ENCODE data around the gene ZNF580.

The ZNF580 gene

GRCh38 chr19:55656552-55656951 is 15.8 kb downstream of the ZNF580 start:
- H4K20me1 ChIP-seq (ENCODE audit: insufficient read depth, low read length, poor library complexity, severe bottlenecking) = peaks cover 61% of the 10 kb centered on the region
- TF ChIP-seq EZH2phosphoT487 (IDR thresholded peaks at IDR 0.05; ENCODE audit: borderline replicate concordance) (no peak), CTCF (conservative IDR thresholded peaks at IDR 0.05; ENCODE audit: low read length) (no peak)

GRCh38 chr19:55656988-55657747 is 16.4 kb downstream of the ZNF580 start:
- Histone ChIP-seq H3K4me2 (ENCODE audit: low read depth, low read length, poor library complexity, severe bottlenecking) (peak overlapping the region; percentile 94), H2AFZ (ENCODE audit: low read length) (no peak overlapping the region), H3K9ac (ENCODE audit: low read depth, low read length, poor library complexity, severe bottlenecking) (peak overlapping the region; percentile 95), H3K9me2 (replicated peaks; ENCODE audit: low read depth, low read length) (no peaks in the 10 kb centered on the region), H3K4me3 (ENCODE audit: low read length, poor library complexity, severe bottlenecking) (peak overlapping the region; percentile 82), H3K36me3 (ENCODE audit: insufficient read depth, low read length) (peaks cover 31% of the 10 kb centered on the region), H3K4me1 (ENCODE audit: insufficient read depth, low read length, poor library complexity, severe bottlenecking) (peaks cover 33% of the 10 kb centered on the region), H4K20me1 (ENCODE audit: insufficient read depth, low read length, poor library complexity, severe bottlenecking) (peaks cover 67% of the 10 kb centered on the region), H3K79me2 (ENCODE audit: insufficient read depth, low read length) (peaks cover 72% of the 10 kb centered on the region), H3K27me3 (ENCODE audit: insufficient read depth, low read length, poor library complexity, severe bottlenecking) (peaks cover 4% of the 10 kb centered on the region), H3F3A (ENCODE audit: low read depth) (no peaks in the 10 kb centered on the region), H3K9me3 (ENCODE audit: insufficient read depth, low read depth, low read length) (no peaks in the 10 kb centered on the region)
- TF ChIP-seq EZH2phosphoT487 (IDR thresholded peaks at IDR 0.05; ENCODE audit: borderline replicate concordance) (no peak), CTCF (conservative IDR thresholded peaks at IDR 0.05; ENCODE audit: low read length) (no peak)

More at GRCh38 chr19:55656552-55656951, 15.8 kb downstream of the ZNF580 start:
- Histone ChIP-seq H3K9ac (ENCODE audit: low read depth, low read length, poor library complexity, severe bottlenecking) (peak overlapping the region; percentile 95), H3K9me2 (replicated peaks; ENCODE audit: low read depth, low read length) (no peaks in the 10 kb centered on the region), H3K9me3 (ENCODE audit: insufficient read depth, low read depth, low read length) (no peaks in the 10 kb centered on the region), H3K4me1 (ENCODE audit: insufficient read depth, low read length, poor library complexity, severe bottlenecking) (peaks cover 33% of the 10 kb centered on the region), H3K79me2 (ENCODE audit: insufficient read depth, low read length) (peaks cover 66% of the 10 kb centered on the region), H3K4me2 (ENCODE audit: low read depth, low read length, poor library complexity, severe bottlenecking) (peak overlapping the region; percentile 94), H3K36me3 (ENCODE audit: insufficient read depth, low read length) (peaks cover 25% of the 10 kb centered on the region; the same call in 1 of the 2 replicates), H3K4me3 (ENCODE audit: low read length, poor library complexity, severe bottlenecking) (peak overlapping the region; percentile 82), H3F3A (ENCODE audit: low read depth) (no peaks in the 10 kb centered on the region), H2AFZ (ENCODE audit: low read length) (no peak overlapping the region), H3K27me3 (ENCODE audit: insufficient read depth, low read length, poor library complexity, severe bottlenecking) (peaks cover 4% of the 10 kb centered on the region)

GRCh38 chr19:55658846-55659459 is 18.2 kb downstream of the ZNF580 start:
- H3K4me2 ChIP-seq (ENCODE audit: low read depth, low read length, poor library complexity, severe bottlenecking) = peak overlapping the region; percentile 94
- H4K20me1 ChIP-seq (ENCODE audit: insufficient read depth, low read length, poor library complexity, severe bottlenecking) = peaks cover 85% of the 10 kb centered on the region
- H3K9me2 ChIP-seq (replicated peaks; ENCODE audit: low read depth, low read length) = no peaks in the 10 kb centered on the region
- H3K4me3 ChIP-seq (ENCODE audit: low read length, poor library complexity, severe bottlenecking) = peak overlapping the region; percentile 82
- TF ChIP-seq CTCF (conservative IDR thresholded peaks at IDR 0.05; ENCODE audit: low read length) (no peak), EZH2phosphoT487 (IDR thresholded peaks at IDR 0.05; ENCODE audit: borderline replicate concordance) (no peak)
- no peaks in the 10 kb centered on the region for H3K9me3 ChIP-seq (ENCODE audit: insufficient read depth, low read depth, low read length)
- peaks cover 4% of the 10 kb centered on the region for H3K27me3 ChIP-seq (ENCODE audit: insufficient read depth, low read length, poor library complexity, severe bottlenecking)
- peaks cover 90% of the 10 kb centered on the region for H3K79me2 ChIP-seq (ENCODE audit: insufficient read depth, low read length)
- no peaks in the 10 kb centered on the region for H3F3A ChIP-seq (ENCODE audit: low read depth)
- H2AFZ ChIP-seq (ENCODE audit: low read length) = no peak overlapping the region
- H3K9ac ChIP-seq (ENCODE audit: low read depth, low read length, poor library complexity, severe bottlenecking) = peak overlapping the region; percentile 95
- peaks cover 49% of the 10 kb centered on the region for H3K36me3 ChIP-seq (ENCODE audit: insufficient read depth, low read length)
- peaks cover 33% of the 10 kb centered on the region for H3K4me1 ChIP-seq (ENCODE audit: insufficient read depth, low read length, poor library complexity, severe bottlenecking)

Data from Loucy (cell line).